ENCODE results near the gene SPRING1.

The SPRING1 gene

DNA sequence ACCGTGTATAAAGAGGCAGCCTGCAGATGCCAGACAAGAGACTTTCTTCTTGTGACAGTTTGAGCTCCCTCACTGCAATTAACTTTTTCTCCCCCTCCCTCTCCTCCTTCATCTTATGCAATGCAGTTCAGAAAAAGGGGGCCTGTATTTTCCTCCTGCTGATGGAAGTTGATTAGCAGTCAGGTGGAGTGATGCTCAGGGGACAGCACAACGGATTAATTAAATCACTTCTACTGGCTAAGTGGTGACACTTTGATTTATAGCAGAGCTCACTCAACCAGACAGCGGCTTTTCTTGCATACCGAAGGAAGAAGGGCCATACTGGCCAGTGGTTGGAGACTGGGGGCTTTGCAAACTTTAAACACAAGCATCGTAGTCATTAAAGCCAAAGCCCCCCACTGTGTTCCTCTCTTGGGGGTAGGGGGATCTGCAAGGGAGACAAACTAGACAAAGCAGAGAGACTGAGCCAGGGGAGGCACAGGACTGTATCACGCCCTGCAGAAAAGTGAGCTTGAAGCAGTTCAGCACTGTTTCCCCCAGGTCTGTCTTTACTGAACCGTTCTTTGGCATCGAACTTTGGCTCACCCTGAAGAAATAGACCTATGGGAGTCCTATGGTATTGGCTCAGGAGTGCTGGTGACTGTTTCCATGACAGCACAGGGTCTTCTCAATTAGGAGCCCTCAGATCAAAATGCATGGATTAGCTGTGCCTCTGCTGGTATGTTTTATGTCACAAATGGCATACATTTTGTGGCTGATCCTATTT, 47.7 kb downstream of the SPRING1 start:
- TF ChIP-seq, protein P1, sequence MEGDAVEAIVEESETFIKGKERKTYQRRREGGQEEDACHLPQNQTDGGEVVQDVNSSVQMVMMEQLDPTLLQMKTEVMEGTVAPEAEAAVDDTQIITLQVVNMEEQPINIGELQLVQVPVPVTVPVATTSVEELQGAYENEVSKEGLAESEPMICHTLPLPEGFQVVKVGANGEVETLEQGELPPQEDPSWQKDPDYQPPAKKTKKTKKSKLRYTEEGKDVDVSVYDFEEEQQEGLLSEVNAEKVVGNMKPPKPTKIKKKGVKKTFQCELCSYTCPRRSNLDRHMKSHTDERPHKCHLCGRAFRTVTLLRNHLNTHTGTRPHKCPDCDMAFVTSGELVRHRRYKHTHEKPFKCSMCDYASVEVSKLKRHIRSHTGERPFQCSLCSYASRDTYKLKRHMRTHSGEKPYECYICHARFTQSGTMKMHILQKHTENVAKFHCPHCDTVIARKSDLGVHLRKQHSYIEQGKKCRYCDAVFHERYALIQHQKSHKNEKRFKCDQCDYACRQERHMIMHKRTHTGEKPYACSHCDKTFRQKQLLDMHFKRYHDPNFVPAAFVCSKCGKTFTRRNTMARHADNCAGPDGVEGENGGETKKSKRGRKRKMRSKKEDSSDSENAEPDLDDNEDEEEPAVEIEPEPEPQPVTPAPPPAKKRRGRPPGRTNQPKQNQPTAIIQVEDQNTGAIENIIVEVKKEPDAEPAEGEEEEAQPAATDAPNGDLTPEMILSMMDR (IDR thresholded peaks at IDR 0.05; ENCODE audit: low read depth, low read length) = no peak
- no peak overlapping the region for H3K4me3 ChIP-seq (ENCODE audit: low read depth, low read length)

DNA sequence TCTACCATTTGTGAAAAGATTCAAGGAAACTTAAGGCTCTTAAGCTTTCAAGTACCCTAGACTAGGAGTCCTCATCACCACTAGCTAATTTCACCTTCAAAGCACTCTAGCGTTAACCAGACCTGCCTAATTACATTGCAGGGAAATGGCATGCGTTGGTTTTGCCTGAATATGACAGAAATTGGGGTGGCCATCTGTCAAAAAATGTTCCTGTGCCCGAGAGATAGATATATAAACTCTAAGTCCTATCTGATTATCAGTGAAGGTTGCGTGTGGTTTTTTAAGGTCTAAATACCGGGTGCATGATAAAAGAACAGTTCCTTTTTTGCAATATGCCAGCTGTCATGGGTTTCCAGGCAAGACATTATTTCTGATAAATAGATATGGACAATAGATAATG, 48.3 kb downstream of the SPRING1 start:
- H3K4me3 ChIP-seq (ENCODE audit: low read depth, low read length) = no peak overlapping the region

More for the DNA sequence above, 48.3 kb downstream of the SPRING1 start:
- TF ChIP-seq, protein P1 (IDR thresholded peaks at IDR 0.05; ENCODE audit: low read depth, low read length) = no peak

Measured in WI38 (cell line).